ENCODE results near the gene SOHLH2.

The SOHLH2 gene

DNA sequence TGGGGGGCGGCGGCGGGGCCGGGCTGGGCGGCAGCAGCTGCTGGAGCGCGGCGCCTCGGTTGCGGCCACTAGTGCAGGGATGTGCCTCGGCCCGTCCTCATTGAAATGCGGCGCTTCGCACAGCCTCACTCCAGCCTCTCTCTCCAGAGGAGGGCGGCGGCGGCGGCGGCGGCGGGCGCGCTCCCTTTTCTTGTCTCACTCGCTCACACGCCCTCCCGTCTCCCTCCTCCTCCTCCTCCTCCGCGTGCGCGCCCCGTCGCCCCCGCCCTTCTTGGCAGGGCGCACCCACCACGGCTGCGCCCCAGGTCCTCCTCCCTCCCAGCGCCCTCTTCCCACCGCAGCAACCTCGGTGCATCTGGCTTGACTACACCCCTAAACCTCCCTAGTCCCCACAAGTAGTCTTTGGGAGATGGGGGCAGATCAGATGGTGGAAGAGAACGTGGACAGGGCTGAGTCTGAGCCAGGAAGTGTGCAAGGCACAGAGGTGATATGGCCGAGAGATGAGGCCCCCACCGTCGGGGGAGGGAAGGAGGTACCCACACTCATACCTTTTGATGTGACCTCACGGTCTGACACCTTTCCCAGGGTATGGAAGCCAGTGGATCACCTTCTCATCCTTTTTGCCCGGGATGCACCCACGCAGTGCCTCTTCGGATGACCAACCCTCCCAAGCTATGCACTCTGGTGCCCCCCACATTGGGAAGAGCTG, 83.0 kb downstream of the SOHLH2 start, which contains the start of gene DCLK1:
TSS of gene DCLK1 (minus strand) at position 161 of the 709 bp plus-strand sequence.
- Mint-ChIP-seq H3K27ac (no peak within 1 kb of the TSS), H3K4me1 (ENCODE audit: low read depth) (no peaks in the 10 kb centered on the region), H3K9me3 (no peaks in the 10 kb centered on the region), H3K36me3 (ENCODE audit: low read depth) (no peaks in the 10 kb centered on the region), H3K27me3 (ENCODE audit: low read depth) (peaks cover 28% of the 10 kb centered on the region), H3K4me3 (no peak within 1 kb of the TSS)

DNA sequence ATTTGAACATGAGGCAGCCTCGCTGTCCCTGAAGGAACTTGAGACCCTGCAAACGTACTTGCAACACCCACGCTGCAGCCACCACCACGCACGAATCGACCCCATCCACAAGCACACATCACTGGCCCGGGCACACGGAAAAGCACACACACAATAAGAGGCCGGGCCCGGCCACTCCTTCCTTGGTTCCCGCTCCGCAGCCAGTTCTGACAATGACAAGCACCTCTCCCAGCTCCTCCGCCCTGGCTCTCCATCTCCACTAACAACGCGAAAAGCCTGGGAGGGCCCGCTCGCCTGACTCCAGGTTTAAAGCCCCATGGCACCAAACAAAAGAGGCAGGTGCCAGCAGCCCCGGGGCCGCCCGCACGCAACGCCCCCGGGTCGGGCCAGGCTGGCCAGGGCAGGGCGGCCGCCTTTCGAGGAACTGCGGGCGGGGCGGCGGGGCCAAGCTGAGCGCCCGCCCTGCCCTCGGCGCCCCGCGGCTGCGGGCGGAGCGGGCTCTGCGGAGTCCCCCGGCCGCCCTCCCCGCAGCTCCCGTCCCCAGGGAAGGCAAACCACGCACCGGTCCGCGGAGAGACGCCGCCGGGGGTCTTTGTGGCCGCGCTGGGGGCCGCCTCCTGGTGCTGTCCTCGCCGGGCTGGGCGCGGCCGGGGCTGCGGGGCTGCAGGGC, 83.7 kb downstream of the SOHLH2 start:
- no peaks in the 10 kb centered on the region for H3K36me3 Mint-ChIP-seq (ENCODE audit: low read depth)
- no peak overlapping the region for H3K4me3 Mint-ChIP-seq
- peaks cover 28% of the 10 kb centered on the region for H3K27me3 Mint-ChIP-seq (ENCODE audit: low read depth)
- H3K9me3 Mint-ChIP-seq, result no peaks in the 10 kb centered on the region
- H3K4me1 Mint-ChIP-seq (ENCODE audit: low read depth), result no peaks in the 10 kb centered on the region
- H3K27ac Mint-ChIP-seq, result no peak overlapping the region

DNA sequence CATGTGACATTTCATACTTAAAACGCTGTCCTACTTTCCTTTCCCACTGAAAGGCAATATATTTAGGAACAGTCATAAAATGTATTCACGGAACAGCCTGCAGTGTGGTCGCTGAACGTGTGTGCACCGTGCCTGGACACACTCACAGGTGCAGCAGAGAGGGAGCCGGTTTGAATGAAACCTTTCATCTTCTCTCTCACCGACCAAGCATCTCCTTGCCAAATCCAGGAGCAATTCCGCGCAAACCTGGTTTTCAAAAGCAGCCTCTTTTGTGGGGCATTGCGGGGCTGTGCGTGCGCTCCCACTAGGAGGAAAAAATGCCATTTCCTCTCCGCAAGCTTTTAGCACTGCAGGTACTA, 84.2 kb downstream of the SOHLH2 start:
- no peak overlapping the region for H3K27ac Mint-ChIP-seq
- H3K27me3 Mint-ChIP-seq (ENCODE audit: low read depth), result peaks cover 28% of the 10 kb centered on the region
- no peaks in the 10 kb centered on the region for H3K4me1 Mint-ChIP-seq (ENCODE audit: low read depth)
- H3K9me3 Mint-ChIP-seq, result no peaks in the 10 kb centered on the region
- no peaks in the 10 kb centered on the region for H3K36me3 Mint-ChIP-seq (ENCODE audit: low read depth)
- H3K4me3 Mint-ChIP-seq, result no peak overlapping the region

DNA sequence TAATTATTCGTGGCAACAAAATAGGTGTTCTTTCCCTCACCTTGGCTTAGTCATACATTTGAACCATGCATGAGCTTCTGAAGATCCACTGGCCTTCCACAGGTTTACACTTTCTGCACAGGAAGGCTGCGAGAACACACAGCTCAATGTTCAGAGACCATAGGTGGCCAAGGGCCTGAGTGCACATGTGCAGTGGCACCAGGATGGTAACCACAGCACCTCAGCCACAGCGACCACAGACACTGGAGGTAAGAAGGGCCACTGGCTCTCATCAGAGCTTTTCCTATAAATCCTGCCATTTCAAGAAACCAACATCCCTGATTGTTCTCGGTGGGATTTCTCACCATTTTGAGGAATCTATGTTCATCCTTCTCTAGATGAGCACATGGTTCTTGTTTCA, 84.8 kb downstream of the SOHLH2 start:
- Mint-ChIP-seq H3K4me3 (no peak overlapping the region), H3K27ac (no peak overlapping the region), H3K27me3 (ENCODE audit: low read depth) (peaks cover 28% of the 10 kb centered on the region), H3K9me3 (no peaks in the 10 kb centered on the region), H3K36me3 (ENCODE audit: low read depth) (no peaks in the 10 kb centered on the region), H3K4me1 (ENCODE audit: low read depth) (no peaks in the 10 kb centered on the region)

DNA sequence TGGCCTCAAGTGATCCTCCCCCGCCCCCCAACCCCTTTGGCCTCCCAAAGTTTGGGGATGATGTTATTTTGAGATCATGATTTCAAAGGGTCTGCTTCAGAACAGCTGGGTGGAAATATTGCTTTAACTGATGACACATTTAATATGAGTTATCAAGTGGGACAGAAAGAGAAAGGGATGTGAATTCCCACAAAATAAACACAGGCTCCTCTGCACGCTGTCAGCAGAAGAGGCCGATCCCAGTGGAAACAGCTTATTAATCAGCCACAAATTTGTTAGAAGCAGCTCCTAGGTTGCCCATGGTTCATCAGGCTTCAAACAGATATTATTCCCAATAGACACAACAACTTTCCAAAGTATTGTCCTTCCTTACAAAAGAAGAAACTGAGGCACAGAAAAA, 87.9 kb downstream of the SOHLH2 start:
- Mint-ChIP-seq H3K27ac (no peak overlapping the region), H3K4me1 (ENCODE audit: low read depth) (no peaks in the 10 kb centered on the region), H3K4me3 (no peak overlapping the region), H3K9me3 (no peaks in the 10 kb centered on the region), H3K27me3 (ENCODE audit: low read depth) (peaks cover 11% of the 10 kb centered on the region), H3K36me3 (ENCODE audit: low read depth) (no peaks in the 10 kb centered on the region)

DNA sequence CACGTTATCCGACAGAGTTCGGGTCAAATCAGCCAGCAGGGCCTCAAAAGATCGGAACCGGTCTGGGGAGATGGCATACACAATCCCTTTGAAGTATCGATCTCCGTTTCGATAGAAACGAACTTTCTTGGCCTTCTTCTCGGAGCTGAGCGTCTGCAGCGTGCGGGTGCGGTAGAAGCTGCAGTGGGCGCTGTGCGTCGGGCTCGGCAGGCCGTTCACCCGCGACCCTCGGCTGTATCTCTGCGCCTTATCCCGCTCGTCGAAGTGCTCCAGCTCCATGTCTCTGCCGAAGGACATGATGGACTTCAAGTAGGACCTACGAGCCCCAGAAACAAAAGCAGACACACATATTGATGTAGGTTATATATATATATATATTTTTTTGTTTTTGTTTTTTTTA, 88.5 kb downstream of the SOHLH2 start:
- Mint-ChIP-seq H3K9me3 (no peaks in the 10 kb centered on the region), H3K4me3 (no peak overlapping the region), H3K4me1 (ENCODE audit: low read depth) (no peaks in the 10 kb centered on the region), H3K27ac (no peak overlapping the region), H3K27me3 (ENCODE audit: low read depth) (peaks cover 9% of the 10 kb centered on the region), H3K36me3 (ENCODE audit: low read depth) (no peaks in the 10 kb centered on the region)

DNA sequence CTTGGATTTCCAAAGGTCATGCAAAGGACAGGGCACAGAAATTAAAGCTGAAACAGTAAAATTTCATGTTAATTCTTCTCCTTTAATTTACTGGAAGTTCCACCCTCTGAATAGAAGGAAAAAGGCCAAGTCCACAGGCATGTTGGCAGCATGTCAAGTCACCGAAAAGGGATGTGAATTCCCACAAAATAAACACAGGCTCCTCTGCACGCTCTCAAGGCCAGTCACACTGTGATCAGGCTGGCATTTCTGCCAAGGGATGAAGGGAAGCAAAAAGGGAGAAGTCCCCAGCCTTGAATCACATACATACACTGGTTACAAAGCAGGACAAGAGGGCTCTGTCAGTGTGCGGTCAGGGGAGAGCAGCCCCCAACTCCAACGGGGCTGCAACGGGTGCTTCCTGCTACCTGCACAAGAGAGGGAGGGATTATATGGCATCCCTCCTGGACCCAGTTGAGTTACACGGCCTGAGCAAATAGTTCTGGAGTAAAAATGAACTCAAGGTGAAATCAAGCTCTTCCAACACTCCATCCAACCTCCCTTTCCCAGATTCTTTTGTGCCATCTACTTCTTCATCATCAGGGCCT, 90.0 kb downstream of the SOHLH2 start:
- Mint-ChIP-seq H3K36me3 (ENCODE audit: low read depth) (no peaks in the 10 kb centered on the region), H3K4me1 (ENCODE audit: low read depth) (no peaks in the 10 kb centered on the region), H3K9me3 (no peaks in the 10 kb centered on the region), H3K4me3 (no peak overlapping the region), H3K27me3 (ENCODE audit: low read depth) (no peaks in the 10 kb centered on the region), H3K27ac (no peak overlapping the region)
